ENCODE results near the gene SUMO1. TPM values are rescaled to one million over a fixed set of nuclear protein-coding genes. Genes with fewer than 3 reads are reported as not detected.

Gene SUMO1
- total and polyA plus RNA-seq, 2 experiments from 2014 or later = 217 to 507 TPM

GRCh38 chr2:202186641-202187202 lies 51.7 kb downstream of the SUMO1 start:
- H3K36me3 Mint-ChIP-seq (ENCODE audit: low read depth) = no peaks in the 10 kb centered on the region
- H3K4me1 Mint-ChIP-seq = no peaks in the 10 kb centered on the region
- no peaks in the 10 kb centered on the region for H3K36me3 ChIP-seq (ENCODE audit: insufficient read depth)
- no peak overlapping the region for H3K27ac ChIP-seq (ENCODE audit: low read depth)
- no peak overlapping the region for H3K4me3 Mint-ChIP-seq
- H2AFZ ChIP-seq = no peak overlapping the region
- no peaks in the 10 kb centered on the region for H3K27me3 ChIP-seq (ENCODE audit: insufficient read depth)
- no peaks in the 10 kb centered on the region for H3K4me1 ChIP-seq (ENCODE audit: insufficient read depth)
- DNase-seq (ENCODE audit: low spot score) (no peak), ATAC-seq (no peak)
- H3K9me3 Mint-ChIP-seq = no peaks in the 10 kb centered on the region
- H3F3A ChIP-seq (replicated peaks; ENCODE audit: low read depth) = no peaks in the 10 kb centered on the region
- TF ChIP-seq REST (IDR thresholded peaks at IDR 0.05; ENCODE audit: unreplicated experiment) = no peak
- TF ChIP-seq ZNF331 (CRISPR knock-in tag; IDR thresholded peaks at IDR 0.05; ENCODE audit: low read depth) = no peak
- no peak for TF ChIP-seq JUNB (IDR thresholded peaks at IDR 0.05; ENCODE audit: unreplicated experiment)
- no peak for TF ChIP-seq ZNF114 (CRISPR knock-in tag; IDR thresholded peaks at IDR 0.05)
- no peak for TF ChIP-seq NANOG (IDR thresholded peaks at IDR 0.05; ENCODE audit: borderline replicate concordance)
- TF ChIP-seq CREB1 (CRISPR knock-in tag; IDR thresholded peaks at IDR 0.05; ENCODE audit: low read depth) = no peak
- TF ChIP-seq STAT1 (IDR thresholded peaks at IDR 0.05; ENCODE audit: unreplicated experiment) = no peak
- TF ChIP-seq ZNF462 (CRISPR knock-in tag; IDR thresholded peaks at IDR 0.05) = no peak
- TF ChIP-seq EZH2 (IDR thresholded peaks at IDR 0.05; ENCODE audit: low read depth, unreplicated experiment) = no peak
- no peak for TF ChIP-seq ETS1 (IDR thresholded peaks at IDR 0.05)
- TF ChIP-seq CTCF (conservative IDR thresholded peaks at IDR 0.05; ENCODE audit: low read depth in 2 of 2) = no peak
- TF ChIP-seq EZH2phosphoT487 (IDR thresholded peaks at IDR 0.05; ENCODE audit: unreplicated experiment) = no peak
- TF ChIP-seq POLR2AphosphoS5 (IDR thresholded peaks at IDR 0.05; ENCODE audit: low read depth) = no peak
- H3K79me2 ChIP-seq (replicated peaks; ENCODE audit: insufficient read depth) = no peaks in the 10 kb centered on the region
- H3K4me2 ChIP-seq = no peak overlapping the region
- H3K27me3 Mint-ChIP-seq (ENCODE audit: insufficient read depth, low read depth, poor library complexity) = peaks cover 2% of the 10 kb centered on the region
- no peak overlapping the region for H3K4me3 ChIP-seq
- H3K9me2 ChIP-seq (ENCODE audit: insufficient read depth) = no peaks in the 10 kb centered on the region
- H3K27ac Mint-ChIP-seq = no peak overlapping the region
- H4K20me1 ChIP-seq (replicated peaks; ENCODE audit: insufficient read depth) = no peaks in the 10 kb centered on the region
